Lower lobe of right lung (tissue), 2 donors: ENCODE measurements around the gene MTG1. TPM values are rescaled to one million over a fixed set of nuclear protein-coding genes. Genes with fewer than 3 reads are reported as not detected.

Experiments used
- ATAC-seq, 2 donors: fragments of 200-7000 bp; cut with Tn5 transposase; one replicate each; pipeline ENCODE4 v1.9.1; 2020 to 2022; ENCODE audit warnings: mild to moderate bottlenecking in 2 of 2, moderate library complexity in 2 of 2
- DNase-seq: peaks from one replicate; pipeline ENCODE4 v3.0.0-alpha.2; 2020
- H3K27ac ChIP-seq: fragments of 200-600 bp; one replicate; pipeline ENCODE4 v1.8.0; 2022
- H3K27me3 ChIP-seq: fragments of 200-600 bp; one replicate; pipeline ENCODE4 v1.8.0; 2022; ENCODE audit warnings: low read depth
- H3K36me3 ChIP-seq: fragments of 200-600 bp; one replicate; pipeline ENCODE4 v1.8.0; 2022; ENCODE audit warnings: mild to moderate bottlenecking
- H3K4me1 ChIP-seq: fragments of 200-600 bp; one replicate; pipeline ENCODE4 v1.8.0; 2022
- H3K4me3 ChIP-seq: fragments of 200-600 bp; one replicate; pipeline ENCODE4 v1.8.0; 2022; ENCODE audit warnings: mild to moderate bottlenecking
- H3K9me3 ChIP-seq: fragments of 200-600 bp; one replicate; pipeline ENCODE4 v1.8.0; 2022
- CTCF ChIP-seq: fragments of 200-600 bp; IDR thresholded peaks from one replicate; pipeline ENCODE4 v1.8.0; 2022; ENCODE audit warnings: antibody characterized with exemption, mild to moderate bottlenecking
- intact Hi-C: fragments of 100-400 bp; cut with DNase I; formaldehyde crosslinking; loops from one replicate; pipeline ENCODE4 v1.11.0; 2022
- total RNA-seq: library from RNA; stranded (reverse); fragmentation: NEBNext Ultra II Directional; extraction: Animal tissue kit (Norgen Biotek cat#: 25700); gene quantifications from one replicate; pipeline ENCODE4 v1.2.1, GENCODE V29; 2021
- donor health status: DM: no; HTN: yes; CAD: no; lungs with severe emphysema.

Gene MTG1
- total RNA-seq, 1 donor from 2014 or later = 41.7 TPM

- Histone ChIP-seq H3K4me3 (no peak overlapping the region), H3K36me3 (no peaks in the 10 kb centered on the region)
Observed at GRCh38 chr10:133461841-133462240, 67.9 kb downstream of the MTG1 start.

GRCh38 chr10:133462512-133463305 is 68.8 kb downstream of the MTG1 start:
- TF ChIP-seq CTCF = no peak
- Histone ChIP-seq H3K4me1 (no peaks in the 10 kb centered on the region), H3K9me3 (no peaks in the 10 kb centered on the region), H3K27me3 (no peaks in the 10 kb centered on the region), H3K4me3 (no peak overlapping the region), H3K36me3 (no peaks in the 10 kb centered on the region), H3K27ac (no peak overlapping the region)
- ATAC-seq (no peak), DNase-seq (no peak)
- intact Hi-C loops = no loop called here

More at GRCh38 chr10:133461841-133462240, 67.9 kb downstream of the MTG1 start:
- intact Hi-C loops = no loop called here
- Histone ChIP-seq H3K4me1 (no peaks in the 10 kb centered on the region), H3K27ac (no peak overlapping the region), H3K27me3 (no peaks in the 10 kb centered on the region), H3K9me3 (no peaks in the 10 kb centered on the region)
- no peak for TF ChIP-seq CTCF
- ATAC-seq = no peak
- DNase-seq = no peak

- TF ChIP-seq CTCF = no peak
- ATAC-seq = no peak
Observed at GRCh38 chr10:133464582-133465031, 70.7 kb downstream of the MTG1 start.

GRCh38 chr10:133465191-133465949 is 71.4 kb downstream of the MTG1 start:
- no peaks in the 10 kb centered on the region for H3K9me3 ChIP-seq
- H3K36me3 ChIP-seq = no peaks in the 10 kb centered on the region
- ATAC-seq = no peak
- no peak for DNase-seq
- H3K27me3 ChIP-seq = no peaks in the 10 kb centered on the region
- H3K4me1 ChIP-seq = no peaks in the 10 kb centered on the region
- no peak overlapping the region for H3K4me3 ChIP-seq
- no peak for TF ChIP-seq CTCF
- intact Hi-C loops = no loop called here
- H3K27ac ChIP-seq = no peak overlapping the region

More at GRCh38 chr10:133464582-133465031, 70.7 kb downstream of the MTG1 start:
- Histone ChIP-seq H3K9me3 (no peaks in the 10 kb centered on the region), H3K27ac (no peak overlapping the region), H3K4me3 (no peak overlapping the region), H3K36me3 (no peaks in the 10 kb centered on the region), H3K4me1 (no peaks in the 10 kb centered on the region), H3K27me3 (no peaks in the 10 kb centered on the region)
- DNase-seq = no peak
- intact Hi-C loops = no loop called here

- Histone ChIP-seq H3K4me3 (no peak overlapping the region), H3K9me3 (no peaks in the 10 kb centered on the region), H3K27ac (no peak overlapping the region), H3K27me3 (no peaks in the 10 kb centered on the region), H3K4me1 (no peaks in the 10 kb centered on the region), H3K36me3 (no peaks in the 10 kb centered on the region)
- TF ChIP-seq CTCF = no peak
- peak in 1 of 2 donors; percentile 29 for ATAC-seq
- no peak for DNase-seq
- intact Hi-C loops = no loop called here
Observed at GRCh38 chr10:133465950-133466474, 72.1 kb downstream of the MTG1 start.
